GM12865 (cell line): ENCODE data around the gene DISP2.

ENCODE experiments used
- DNase-seq: peaks from one replicate; pipeline ENCODE4 v3.0.0; 2010; ENCODE audit warnings: low read depth
- H3K4me3 ChIP-seq: 2 replicates; pipeline ENCODE4 v1.5.1; 2011; ENCODE audit warnings: mild to moderate bottlenecking, low read depth, low read length, control low read depth
- TF ChIP-seq, protein P1 (sequence below): IDR thresholded peaks from 2 replicates; pipeline ENCODE4 v1.5.1; 2011; ENCODE audit warnings: low read length, control low read depth, low read depth, inconsistent platforms; ENCODE audit not compliant: insufficient read depth; ENCODE audit errors: missing control alignments

Gene DISP2, protein sequence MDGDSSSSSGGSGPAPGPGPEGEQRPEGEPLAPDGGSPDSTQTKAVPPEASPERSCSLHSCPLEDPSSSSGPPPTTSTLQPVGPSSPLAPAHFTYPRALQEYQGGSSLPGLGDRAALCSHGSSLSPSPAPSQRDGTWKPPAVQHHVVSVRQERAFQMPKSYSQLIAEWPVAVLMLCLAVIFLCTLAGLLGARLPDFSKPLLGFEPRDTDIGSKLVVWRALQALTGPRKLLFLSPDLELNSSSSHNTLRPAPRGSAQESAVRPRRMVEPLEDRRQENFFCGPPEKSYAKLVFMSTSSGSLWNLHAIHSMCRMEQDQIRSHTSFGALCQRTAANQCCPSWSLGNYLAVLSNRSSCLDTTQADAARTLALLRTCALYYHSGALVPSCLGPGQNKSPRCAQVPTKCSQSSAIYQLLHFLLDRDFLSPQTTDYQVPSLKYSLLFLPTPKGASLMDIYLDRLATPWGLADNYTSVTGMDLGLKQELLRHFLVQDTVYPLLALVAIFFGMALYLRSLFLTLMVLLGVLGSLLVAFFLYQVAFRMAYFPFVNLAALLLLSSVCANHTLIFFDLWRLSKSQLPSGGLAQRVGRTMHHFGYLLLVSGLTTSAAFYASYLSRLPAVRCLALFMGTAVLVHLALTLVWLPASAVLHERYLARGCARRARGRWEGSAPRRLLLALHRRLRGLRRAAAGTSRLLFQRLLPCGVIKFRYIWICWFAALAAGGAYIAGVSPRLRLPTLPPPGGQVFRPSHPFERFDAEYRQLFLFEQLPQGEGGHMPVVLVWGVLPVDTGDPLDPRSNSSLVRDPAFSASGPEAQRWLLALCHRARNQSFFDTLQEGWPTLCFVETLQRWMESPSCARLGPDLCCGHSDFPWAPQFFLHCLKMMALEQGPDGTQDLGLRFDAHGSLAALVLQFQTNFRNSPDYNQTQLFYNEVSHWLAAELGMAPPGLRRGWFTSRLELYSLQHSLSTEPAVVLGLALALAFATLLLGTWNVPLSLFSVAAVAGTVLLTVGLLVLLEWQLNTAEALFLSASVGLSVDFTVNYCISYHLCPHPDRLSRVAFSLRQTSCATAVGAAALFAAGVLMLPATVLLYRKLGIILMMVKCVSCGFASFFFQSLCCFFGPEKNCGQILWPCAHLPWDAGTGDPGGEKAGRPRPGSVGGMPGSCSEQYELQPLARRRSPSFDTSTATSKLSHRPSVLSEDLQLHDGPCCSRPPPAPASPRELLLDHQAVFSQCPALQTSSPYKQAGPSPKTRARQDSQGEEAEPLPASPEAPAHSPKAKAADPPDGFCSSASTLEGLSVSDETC (N-terminal part only)

DNA sequence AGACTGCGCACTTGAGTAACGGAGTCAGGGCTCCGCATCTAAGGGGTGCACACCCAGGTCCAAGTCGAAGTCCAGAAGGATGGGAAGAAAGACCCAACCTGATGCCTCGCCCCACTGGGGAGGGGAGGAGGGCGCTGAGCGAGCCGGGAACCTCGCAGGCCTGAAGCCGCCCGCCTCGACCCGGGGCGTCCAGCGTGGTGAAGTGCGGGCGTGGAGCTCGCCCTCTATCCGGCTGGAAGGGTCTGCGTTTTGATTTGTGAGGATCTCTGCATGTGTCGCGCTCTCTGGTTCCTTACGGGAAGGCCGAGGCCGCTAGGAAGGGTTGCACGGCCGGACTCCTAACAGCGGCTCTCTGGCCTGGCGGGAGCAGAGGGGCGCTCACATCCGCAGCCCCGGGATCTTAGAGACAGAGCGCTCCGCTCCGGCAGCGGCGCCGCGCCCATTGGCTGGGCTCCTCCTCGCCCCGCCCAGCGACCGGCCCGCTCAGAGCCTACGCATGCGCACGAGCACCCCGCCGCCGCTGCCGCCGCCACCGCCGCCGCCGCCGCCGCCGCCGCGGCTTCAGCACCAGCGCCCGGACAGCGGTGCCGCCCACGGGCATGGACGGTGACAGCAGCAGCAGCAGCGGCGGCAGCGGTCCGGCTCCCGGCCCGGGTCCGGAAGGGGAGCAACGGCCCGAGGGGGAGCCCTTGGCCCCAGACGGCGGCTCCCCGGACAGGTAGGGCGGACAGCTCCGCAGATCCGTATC is at the start of gene DISP2:
Gene DISP2 (plus strand): TSS at position 497 of the 748 bp plus-strand sequence. CDS start 103 bp downstream, at position 600.
- peak within 1 kb of the TSS; percentile 42 for H3K4me3 ChIP-seq
- TF ChIP-seq, protein P1, sequence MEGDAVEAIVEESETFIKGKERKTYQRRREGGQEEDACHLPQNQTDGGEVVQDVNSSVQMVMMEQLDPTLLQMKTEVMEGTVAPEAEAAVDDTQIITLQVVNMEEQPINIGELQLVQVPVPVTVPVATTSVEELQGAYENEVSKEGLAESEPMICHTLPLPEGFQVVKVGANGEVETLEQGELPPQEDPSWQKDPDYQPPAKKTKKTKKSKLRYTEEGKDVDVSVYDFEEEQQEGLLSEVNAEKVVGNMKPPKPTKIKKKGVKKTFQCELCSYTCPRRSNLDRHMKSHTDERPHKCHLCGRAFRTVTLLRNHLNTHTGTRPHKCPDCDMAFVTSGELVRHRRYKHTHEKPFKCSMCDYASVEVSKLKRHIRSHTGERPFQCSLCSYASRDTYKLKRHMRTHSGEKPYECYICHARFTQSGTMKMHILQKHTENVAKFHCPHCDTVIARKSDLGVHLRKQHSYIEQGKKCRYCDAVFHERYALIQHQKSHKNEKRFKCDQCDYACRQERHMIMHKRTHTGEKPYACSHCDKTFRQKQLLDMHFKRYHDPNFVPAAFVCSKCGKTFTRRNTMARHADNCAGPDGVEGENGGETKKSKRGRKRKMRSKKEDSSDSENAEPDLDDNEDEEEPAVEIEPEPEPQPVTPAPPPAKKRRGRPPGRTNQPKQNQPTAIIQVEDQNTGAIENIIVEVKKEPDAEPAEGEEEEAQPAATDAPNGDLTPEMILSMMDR, result no peak
- peak; percentile 88 for DNase-seq

DNA sequence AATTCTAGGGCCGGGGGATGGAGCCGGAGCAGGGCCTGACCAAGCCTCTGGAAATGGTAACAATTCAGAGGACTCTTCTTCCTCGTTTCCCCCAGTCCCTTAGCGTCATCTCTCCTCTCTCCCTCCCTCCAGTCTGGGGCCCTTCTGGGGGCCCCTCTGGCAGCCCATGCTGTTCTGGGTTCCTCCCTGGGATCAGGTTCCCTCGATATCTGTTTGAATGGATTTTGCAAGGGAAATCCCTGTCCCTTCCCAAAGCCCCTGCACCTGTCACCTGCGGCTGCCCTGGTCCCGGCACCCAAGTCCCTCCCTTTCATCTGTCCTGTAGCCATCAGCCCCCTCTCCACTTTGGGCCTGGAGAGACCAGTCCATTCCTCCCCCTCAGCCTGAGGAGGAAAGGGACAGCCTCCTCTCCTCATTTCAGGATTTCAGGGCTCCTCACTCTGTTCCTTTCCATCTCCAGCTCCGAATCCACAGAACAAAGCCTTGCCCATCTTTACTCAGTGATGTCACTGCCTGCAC is 48.6 kb upstream of the DISP2 start:
- peak overlapping the region; percentile 84; the same call in 1 of the 2 replicates for H3K4me3 ChIP-seq
- TF ChIP-seq, protein P1, result no peak
- DNase-seq, result no peak

DNA sequence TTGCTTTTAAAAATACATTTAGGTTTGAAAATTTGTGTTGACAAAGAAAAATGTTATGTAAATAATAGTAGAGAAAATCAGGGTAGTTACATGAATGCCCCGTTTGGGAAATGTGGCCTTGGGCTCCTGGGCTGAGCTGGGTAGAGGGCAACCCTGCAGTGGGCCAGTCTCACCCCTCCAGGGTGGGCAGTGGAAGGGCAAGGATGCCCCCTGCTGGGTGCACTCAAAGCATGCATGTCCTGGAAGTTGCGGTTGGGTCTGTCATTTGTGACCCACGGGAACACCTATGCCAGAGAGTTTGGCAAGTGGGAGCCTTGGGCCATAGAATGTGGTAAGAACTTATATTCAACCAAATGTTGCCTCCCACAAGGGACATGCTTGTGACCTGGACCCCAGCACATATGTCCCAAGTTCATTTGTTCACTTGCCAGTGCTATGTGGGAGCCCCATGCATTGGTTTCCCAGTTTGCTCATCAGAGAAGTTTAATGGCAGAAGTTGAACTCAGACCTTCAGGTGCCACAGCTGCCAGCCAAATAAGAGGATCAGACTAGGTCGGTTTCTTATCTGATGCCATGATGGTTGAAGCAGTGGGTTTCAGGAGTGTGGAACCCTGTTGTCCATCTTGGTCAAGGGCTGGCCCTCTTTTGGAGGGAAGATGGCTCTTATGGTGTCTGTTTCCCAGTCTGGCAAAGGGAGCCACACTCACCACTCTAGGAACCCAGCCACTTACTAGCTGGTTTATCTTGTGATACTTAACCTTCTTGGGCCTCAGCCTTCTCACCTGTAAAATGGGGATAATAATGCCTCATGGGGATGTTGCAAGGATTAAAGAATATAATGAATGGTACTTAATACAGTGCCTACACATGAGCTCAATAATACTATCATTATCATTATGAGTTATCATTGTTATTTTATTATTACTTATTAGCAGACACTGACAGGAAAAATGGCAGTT is 47.7 kb upstream of the DISP2 start:
- H3K4me3 ChIP-seq, result no peak overlapping the region
- DNase-seq, result peak; percentile 66
- TF ChIP-seq, protein P1, result peak; percentile 74

DNA sequence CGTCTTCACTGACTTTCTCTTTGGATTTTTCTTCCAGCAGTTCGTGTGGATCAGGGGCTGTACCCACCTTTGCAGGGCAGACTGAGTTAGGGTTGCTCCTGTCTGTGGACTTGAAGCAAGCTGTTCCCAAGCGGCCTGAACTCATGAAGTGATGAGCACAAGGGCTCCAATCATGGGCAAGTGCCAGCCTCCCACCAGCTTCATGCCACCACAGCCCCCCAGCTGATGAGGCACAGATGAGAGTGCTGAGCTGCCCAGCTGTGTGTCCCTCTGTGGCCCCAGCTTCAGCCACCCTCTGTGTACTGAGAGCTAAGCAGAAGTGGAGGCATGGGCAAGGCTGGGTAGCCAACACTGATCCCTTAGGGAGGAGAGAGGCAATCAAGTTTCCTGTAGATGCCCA is 47.0 kb upstream of the DISP2 start:
- DNase-seq, result no peak
- TF ChIP-seq, protein P1, result no peak
- no peak overlapping the region for H3K4me3 ChIP-seq

DNA sequence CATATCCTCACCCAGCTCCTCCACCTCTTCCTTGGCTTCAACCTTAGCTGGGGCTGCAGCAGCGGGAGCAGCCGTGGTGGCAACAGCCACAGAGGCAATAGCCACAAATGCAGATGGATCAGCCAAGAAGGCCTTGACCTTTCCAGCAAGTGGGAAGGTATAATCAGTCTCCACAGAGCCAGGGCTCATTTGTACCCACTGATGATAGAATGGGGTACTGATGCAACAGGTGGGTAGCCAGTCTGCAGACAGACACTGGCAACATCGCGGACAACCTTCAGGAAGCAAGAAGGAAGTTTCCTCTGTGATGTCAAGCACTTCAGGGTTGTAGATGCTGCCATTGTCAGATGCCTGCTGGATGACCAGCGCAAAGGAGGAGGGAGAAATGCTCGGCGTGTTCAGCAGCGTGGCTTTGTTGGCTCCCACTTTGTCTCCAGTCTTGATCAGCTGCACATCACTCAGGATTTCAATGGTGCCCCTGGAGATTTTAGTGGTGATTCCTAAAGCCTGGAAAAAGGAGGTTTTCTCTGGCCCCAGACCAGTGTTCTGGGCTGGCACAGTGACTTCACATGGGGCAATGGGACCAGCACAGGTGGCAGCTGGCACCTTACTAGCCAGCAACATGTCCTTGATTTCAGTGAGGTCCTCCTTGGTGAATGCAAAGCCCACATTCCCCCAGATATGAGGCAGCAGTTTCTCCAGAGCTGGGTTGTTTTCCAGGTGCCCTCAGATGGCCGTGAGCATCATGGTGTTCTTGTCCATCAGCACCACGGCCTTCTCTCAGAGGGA is 45.5 kb upstream of the DISP2 start:
- no peak for DNase-seq
- TF ChIP-seq, protein P1, result no peak
- H3K4me3 ChIP-seq, result no peak overlapping the region
